ENCODE data around the gene BCOR.

BCOR gene

DNA sequence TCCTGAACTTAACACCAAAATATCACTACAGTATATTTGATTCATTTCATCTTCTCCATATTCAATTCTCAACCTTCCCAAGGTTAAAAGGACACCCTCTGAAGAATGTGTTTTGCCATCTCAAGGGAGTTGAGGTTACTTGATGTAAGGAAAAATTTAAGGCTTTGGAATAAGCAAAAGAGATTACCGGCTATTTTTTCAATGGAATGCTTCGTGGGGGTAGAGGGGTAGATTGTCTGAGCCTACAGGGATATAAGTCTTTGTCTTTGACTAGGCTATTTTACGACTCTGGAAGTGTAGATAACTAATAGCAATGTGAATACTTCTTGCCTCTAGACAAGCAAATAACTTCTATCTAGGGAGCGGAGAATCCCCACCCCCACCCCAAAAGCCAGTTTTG lies 78.2 kb downstream of the BCOR start:
- DNase-seq (ENCODE audit: low spot score), result no peak

DNA sequence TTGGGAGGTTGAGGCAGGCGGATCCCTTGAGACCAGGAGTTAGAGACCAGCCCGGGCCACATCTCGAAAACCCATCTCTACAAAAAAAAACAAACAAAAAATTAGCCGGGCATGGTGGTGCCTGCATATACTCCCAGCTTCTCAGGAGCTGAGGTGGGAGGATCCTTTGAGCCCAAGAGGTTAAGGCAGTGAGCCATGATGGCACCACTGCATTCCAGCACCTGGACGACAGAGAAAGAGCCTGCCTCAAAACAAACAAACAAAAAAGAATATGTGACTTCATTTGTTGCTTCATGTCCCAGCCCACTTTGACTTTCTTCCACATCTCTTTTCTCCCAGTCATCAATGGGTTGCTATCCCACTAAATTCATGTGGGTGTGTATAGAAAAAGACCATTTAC lies 79.7 kb downstream of the BCOR start:
- DNase-seq (ENCODE audit: low spot score), result no peak

DNA sequence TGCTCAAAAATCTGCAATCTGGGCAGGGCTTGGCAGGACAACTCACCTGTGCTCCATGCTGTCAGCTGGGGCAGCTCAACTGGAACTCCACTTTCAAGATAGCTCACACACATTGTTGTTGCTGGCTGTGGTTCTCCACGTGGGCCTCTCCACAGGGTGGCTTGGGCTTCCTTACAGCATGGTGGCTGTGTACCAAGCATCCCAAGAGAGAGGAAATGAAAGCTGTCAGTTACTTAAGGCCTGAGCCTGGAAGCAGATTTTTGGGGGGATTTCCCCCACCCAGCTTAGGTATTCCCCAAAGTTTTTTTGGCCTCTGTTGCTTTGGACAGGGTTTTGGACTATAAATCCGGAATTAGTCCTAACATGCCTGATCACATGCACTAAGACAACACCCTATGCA lies 81.0 kb downstream of the BCOR start:
- no peak for DNase-seq (ENCODE audit: low spot score)

DNA sequence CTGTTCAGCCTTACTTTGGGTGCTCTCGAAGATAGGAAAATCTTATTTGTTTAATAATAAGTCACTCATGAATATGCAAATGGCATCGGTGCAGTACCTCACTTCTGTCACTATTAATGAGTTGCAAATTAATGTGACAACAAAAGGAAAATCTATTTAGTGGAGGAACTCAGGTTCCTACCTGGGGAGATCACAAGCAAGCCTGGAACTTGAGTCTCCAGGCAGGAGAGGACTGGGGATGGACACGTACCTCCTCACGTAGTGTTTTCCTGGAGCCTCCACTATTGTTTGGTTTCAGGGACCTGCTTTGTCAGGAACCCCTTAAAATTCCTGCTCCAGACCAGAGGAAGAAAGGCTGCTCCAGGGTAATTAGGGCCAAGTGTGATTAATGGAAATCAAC lies 82.1 kb downstream of the BCOR start:
- no peak for DNase-seq (ENCODE audit: low spot score)

DNA sequence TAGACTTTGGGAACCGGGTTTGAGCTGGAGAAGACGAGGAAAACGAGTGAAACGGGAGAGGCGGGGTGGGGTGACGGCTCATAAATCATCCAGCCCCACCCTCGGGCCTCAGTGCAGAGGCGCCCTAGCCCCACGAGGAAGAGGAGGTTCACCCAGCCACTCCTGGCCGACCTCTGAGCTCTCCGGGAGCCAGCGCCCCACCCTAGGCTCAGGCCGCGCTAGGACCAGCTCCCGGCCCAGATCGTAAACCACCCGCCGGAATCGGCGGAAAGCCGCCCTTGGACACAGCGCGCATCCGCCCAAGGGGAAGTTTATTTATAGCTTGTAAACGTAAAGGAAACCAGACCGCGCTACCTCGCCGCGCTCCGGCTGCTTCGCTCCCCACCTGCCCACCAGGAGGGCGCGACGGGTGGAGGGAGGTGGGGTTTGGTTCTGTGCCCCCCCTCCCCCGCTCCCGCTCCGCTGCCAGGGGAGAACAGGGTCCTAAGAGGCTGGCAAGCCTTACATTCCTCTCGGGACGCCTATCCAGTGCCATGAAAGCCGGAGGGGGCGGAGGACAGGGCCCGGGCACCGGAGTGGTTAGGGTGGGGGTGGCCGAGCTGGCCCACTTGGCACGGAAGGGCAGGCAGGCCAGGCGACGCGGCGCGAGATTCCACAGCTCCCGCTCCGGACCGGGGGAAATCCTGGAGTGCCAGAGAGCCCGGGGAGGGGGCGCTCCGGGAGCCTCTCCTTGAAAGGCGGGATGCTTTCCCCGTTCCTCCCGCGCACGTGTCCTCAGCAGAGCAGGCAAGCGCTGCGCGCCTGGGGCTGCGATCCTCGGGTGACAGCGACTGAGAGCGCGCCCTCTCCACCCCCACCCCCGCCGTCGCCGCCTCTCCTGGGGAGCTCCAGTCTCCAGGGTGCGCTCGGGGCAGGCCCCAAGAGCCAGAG lies 84.2 kb downstream of the BCOR start:
- DNase-seq (ENCODE audit: low spot score), result peak; percentile 64

DNA sequence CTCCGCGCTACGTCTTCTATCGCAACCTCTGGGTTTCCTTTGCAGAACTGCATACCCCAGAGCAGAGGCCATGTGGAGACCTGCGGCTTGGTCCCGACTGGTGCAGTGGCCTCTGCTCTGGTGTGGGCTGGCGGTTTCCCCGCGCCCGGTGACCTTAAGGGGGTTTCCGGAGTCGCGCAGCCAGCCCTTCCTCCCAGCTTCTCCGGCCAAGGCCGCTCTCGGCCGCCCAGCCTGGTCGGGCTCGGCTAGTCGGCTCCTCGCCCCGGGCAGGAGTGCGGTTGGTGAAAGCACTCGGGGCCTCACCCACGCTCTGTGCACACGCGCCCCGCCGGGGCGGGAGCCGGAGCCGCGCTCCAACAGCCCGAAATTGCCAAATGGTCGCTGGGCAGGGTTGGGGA lies 84.9 kb downstream of the BCOR start:
- no peak for DNase-seq (ENCODE audit: low spot score)

DNA sequence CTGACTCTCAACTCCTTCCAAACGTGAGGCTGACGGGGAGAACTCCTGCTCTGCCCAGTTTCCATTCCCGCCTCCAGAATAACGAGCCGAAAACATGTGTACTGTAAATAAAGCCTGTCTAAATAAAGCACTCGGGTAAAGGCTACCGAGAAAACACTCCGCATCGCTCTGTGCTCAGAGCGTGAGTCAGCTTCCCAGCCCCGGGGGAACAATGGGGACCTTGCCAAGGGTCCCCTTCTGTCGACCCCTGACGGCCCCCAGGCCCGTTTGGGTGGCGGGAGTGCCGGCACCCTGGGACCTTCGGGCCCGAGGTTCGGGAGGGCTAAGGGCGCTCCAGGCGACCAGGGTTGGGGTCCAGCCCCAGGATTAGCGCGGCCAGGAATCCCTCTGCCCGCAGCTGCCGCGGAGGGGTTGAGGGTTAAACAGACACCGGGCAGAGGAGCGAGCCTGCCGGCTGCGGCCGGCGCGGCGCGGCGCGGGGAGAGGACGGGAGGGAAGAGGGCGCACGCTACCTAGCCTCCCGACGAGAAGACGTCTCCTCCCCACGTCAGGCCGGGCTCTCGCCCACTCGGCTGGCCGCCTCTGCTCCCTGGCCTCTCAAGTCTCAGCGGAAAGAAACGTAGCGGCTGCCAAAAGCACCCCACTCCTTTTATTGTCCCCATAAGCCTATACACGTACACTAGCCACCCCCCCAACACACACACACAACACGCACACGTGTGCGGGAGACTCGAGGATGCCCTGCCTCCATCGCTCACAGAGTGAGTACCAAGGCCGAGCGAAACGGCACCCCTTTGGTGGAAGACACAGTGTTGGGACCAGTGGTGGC lies 85.5 kb downstream of the BCOR start:
- no peak for DNase-seq (ENCODE audit: low spot score)

DNA sequence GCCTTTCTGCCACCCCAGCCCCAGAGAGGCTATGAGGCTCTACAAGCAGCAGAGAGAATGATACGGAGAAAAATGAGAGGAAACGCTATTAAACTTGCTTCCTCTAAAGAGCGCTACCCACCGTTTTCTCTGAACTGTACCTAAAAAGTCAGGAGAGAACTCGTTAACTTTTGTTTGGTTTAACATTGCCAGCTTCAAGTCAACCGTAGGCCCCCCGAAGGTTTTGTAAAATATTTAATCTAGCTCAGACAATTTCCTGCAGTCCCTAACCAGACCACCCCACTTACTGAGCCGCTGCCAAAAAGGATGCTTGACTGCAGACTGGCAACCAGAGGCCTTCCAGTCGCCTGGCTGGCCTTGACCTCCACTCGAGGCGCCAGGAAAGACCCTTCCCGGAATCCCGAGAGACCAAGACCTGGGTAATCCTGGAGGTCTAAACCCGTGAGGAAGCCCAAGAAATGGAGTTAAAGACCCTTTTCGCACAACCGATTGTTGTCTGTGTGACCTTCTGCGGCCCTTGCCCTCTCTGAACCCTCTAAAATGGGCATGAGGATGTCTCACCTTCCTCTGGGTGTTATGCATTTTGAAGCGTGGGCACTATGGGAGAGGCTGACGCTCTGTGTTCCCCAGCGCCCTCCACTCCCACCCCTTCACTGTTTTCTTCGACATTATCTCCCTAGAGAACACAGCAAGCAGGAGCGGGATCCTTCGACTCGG lies 86.3 kb downstream of the BCOR start:
- no peak for DNase-seq (ENCODE audit: low spot score)

DNA sequence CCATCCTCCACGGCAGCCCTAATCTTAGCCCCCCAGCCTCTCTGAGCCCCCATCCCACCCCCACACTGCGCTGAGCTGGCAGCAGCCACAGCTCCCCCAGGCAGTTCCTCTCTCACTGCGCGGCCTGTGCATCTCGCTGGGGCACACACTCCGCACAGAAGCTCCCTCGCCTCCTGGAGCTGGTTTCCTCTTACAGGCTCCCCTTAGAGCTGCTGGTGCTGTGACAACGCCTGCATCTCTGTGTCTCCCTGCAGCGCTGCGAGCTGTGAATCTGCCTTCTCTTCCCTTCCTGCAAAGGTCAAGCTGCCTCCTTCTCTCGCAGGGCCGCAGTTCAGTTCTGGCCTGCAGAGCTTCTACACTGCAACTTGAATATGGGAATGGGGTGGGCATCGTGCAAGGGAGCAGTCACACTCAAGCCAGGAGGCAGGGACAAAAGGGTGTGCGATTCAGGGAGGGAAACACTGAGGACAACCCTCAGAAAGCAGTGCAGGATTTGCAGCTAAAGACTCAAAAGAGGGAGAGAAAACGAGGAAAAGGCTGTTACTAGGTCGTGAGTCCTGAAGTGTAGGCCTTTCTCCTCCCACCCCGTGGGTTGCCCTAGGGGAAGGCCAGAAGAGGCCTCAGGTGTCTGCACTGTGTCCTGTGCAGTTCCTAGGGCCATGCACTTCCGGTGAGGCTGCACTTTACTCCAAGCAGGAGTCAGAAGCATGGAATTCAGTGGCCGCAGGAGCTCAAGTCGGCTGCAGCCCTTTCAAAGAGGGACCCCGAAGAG lies 87.0 kb downstream of the BCOR start:
- DNase-seq (ENCODE audit: low spot score), result no peak

DNA sequence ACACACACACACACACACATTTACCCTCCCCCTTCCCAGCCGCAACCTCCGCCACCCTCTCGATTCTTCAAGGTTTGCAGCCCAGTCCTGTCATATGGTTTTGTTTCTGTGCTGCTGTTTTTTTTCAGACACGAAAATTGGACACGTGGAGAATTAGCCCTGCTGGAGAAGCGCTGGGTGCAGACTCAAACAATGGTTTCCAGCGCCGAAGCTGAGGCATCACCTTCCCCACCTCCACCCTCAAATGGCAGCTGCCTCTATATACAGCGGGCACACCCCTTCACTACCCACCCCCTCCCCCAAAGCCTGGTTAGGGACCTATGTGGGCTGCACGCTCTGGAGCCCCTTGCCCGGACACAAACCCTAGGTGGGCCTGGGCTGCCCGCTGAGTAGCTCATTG lies 87.9 kb downstream of the BCOR start:
- no peak for DNase-seq (ENCODE audit: low spot score)

DNA sequence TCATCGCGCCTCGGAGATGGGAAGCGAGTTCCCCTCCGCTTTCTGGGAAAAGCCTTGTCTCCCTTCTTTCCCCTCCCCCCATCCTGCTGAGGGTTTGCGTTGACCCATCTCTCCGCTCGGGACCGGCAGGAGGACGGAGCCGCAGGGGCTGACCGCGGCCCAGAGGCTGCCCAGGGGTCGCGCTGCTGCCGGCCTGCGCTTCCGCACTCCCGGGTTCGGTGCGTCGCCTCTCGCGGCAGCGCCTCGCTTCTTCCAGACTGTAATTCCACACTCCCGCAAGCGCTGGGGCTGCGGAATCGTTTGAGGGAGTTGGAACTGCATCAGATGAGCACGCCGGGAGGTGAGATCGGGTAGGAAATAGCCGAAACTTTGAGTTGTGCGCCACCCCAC lies 88.3 kb downstream of the BCOR start:
- DNase-seq (ENCODE audit: low spot score), result no peak

DNA sequence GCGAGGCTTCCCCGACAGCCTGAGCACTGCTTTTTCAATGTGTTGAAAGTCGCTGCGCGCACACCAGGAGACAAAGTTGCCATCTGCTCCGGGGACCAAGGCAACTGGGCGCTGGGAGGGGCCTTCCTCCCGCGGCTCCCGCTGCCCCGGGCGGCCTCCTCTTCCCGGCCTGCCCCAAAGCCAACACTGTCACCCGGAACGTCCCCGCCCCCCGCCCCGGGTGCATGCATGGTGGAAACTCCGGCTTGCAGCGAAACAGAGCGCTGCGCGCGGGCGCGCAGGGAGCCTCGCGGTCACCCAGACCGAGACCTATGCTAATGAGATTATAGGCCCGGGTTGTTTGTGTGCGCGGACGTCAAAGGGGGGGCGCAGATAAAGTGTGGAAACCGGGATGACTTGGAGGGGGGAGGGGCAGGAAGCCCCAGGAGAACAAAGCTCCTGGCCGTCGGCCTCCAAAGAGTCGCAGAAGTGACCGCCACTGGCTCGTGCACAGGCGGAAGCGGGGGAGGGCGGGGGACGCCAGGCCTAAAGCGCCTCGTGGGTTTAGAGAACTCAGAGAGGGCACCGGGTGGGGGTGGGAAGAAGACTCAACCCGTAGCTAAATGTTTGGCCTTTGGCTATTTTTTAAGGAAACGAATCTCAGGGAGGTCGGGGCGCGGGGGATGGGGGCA lies 88.8 kb downstream of the BCOR start:
- DNase-seq (ENCODE audit: low spot score), result no peak

DNA sequence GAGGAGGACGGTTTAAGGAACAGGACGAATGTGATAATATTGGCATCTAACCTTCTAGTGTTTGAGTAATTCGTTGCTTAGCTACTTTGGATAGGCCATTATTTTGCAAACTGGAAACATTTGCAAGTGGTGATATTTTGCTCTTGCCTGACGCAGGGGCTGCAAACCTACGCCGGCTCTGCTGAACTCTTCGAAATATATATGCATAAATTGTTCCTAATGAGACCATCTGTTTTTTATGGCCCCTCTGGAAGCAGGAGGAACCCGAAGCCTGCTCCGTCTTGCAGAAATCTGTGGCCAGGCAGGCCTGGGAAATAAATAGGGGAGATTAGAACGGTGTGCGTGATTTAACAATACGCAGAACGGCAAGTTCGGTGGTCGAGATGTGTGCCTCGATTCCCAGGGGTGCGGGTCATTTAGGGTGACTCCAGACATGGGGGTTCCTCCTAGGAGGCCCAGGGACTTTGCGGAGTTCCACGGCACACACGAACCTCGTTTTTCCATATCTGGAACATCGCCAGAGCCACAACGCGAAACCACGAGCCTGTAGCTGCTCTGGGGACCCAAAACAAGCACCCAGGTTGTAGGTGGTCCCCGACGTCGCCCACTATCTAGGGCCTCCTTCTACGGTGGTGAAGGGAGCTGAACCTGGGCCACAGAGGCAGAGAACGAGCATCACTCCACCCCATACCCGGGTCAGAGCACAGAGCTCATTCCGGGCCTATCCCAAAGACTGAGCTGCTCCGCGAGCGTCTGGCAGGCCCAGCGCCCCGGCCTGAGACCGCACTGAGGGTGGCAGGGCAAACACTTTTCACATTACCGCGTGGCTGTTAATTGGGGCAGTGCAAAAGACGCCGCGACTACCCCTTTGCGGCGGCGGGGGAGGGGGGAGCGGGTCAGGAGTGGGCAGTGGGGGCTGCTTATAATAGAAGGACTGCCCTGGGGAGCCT lies 89.7 kb downstream of the BCOR start:
- no peak for DNase-seq (ENCODE audit: low spot score)

DNA sequence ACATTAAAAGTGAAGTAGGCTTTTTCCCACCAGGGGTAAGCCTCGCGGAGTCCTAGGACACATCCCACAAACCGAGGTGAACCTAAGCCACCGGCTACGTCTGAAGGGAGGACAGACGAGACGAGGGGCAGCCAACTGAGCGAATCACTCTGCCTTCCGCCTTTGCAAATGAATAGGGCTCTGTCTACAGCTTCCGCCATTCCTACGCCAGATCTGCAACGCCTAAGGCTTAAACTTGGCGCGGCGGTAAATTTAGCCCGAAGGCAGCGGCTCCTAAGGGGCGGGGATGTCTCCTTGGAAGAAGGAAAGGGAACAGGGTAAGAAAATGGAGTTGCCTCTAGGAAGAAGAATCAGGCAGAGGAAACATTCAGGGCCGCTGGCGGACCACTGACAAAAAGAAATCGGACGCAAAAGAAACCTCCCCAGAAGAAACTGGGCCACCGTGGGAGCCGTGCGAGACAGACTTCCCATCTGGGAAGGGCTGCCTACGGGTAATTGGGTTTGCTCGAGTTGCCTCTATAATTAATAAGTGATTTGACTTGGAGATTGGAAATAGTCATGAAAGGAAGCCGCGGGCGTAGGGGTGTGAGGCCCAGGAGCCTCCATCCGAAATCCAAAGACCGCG lies 90.5 kb downstream of the BCOR start:
- no peak for DNase-seq (ENCODE audit: low spot score)

DNA sequence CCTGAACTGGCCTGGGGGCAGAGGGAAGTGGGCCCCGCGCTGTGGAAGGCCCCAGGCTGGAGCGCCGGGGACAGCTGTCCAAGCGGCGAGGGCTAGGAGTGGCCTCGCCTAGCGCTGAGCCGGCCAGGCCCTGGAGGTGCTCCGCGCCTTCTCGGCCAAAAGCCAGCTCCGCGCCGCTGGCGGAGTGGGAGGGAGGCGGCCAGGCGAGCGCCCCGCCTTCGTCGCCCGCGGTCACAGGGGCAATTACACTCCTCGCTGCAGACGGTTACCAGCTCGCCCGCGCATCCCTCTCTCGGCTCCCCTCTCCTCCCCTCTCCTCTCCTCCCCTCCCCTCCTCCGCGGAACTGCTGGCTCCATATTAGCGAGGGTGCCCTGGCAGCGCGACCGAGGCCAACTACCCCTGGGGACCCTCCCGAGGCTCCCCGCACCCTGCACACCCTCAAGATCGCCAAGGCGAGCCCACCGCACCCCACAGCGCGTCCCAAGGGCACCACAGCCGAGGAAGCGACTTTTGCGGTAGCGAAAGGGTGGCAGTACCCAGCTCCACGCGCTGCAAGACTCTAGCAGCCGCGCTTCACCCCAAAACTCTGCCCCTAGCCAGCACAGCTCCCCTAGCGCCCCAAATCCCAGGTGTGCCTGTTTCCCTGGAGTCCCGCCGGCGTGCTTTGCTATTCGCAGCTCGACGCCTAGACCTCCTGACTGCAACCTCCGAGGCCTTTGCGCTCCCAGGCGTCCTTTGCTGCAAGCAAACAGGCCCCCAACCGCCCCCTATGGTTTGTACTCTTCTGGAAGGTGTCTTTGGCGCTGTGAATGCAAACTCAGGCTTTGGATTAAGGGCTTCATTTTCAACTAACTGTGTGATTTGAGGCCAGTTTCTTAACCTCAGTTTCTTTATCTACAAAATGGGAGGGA lies 91.4 kb downstream of the BCOR start:
- DNase-seq (ENCODE audit: low spot score), result no peak

DNA sequence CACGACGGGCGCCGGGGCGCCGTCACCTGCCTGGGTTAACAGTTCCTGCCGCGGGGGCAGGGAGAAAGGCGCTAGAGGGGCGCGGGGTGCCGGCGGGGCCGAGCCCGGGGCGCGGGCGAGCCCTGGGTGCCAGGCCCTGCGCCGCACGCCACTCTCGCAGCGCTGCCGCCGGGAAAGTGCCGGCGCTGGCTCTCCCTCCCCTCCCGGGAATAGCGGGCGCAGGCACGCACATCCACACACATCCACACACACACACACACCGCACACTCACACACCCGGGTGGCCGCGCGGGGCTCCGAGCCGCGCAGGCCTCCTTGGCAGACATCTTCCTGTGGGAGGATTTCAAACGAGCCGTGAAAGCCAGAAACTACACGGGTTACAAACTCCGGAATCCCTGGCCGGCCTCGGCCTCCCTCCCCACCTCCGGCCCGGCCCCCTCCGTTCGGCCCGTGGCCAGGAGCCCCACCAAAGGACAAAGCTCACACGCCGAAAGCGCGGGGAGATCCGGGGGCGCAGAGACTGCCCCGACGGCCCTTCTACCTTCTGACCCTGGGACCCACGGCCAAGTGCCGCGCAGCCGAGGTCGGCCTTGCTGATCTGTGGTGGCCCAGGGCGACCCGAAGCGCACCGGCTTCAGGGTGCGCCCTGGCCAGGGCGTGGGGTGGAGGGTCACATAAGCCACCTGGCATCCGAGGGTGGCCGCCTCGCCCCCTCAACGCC lies 92.3 kb downstream of the BCOR start:
- DNase-seq (ENCODE audit: low spot score), result no peak

DNA sequence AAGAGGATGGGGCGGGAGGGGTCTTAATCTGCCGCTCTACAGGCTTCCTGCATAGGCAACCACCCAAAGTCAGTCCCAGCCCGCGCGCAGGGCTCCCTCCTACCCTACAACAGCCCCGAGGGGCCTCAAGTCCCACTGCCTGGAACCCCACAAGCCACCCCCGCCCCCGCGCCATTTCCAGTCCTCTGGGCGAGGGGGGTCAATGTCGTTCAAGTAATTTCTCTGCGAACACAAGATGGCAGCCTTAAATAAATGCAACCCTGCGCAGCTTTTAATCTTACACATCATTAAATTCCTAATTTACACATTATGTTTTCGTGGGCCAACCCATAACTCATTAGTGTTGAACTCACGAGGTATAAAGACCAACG lies 92.9 kb downstream of the BCOR start:
- no peak for DNase-seq (ENCODE audit: low spot score)

DNA sequence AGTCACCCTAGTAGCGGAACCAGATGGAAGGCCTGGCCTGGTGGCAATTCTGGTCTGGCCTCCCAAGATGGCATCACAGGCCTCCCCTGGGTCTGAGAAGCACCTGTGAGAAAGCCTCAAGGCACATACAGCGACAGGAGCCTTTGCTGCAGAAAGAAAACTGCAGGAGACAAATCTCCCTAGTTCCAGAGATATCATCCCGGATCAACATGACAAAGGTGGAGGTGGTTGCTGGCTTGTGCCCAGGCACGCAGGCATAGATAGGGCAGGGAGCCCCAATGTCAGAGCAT lies 93.6 kb downstream of the BCOR start:
- DNase-seq (ENCODE audit: low spot score), result no peak
